K562 (cell line): Measurements from ENCODE around the gene COA7. TPM values are rescaled to one million over a fixed set of nuclear protein-coding genes. Genes with fewer than 3 reads are reported as not detected.
A peak's percentile ranks its signal among the peaks of the same experiment; 100 is the strongest.

Source experiments
- BRD4 ChIP-seq: fragments of 200-600 bp; sonication (generic); IDR thresholded peaks from 2 replicates; pipeline ENCODE4 v1.6.1; 2017; ENCODE audit warnings: inconsistent platforms
- CXXC5 ChIP-seq: fragments of 250-450 bp; sonication (Bioruptor Pico); IDR thresholded peaks from 2 replicates; pipeline ENCODE4 v1.8.0; 2022; ENCODE audit warnings: inconsistent platforms, mild to moderate bottlenecking, moderate library complexity
- HMGN3 ChIP-seq: IDR thresholded peaks from 2 replicates; pipeline ENCODE4 v1.6.1; 2011; ENCODE audit warnings: borderline replicate concordance, low read depth, mild to moderate bottlenecking, mixed read lengths, low read length; ENCODE audit not compliant: insufficient read length; ENCODE audit errors: extremely low read depth
- KDM4B ChIP-seq, 2 experiments: fragments of 450-650 bp in 1 of 2; sonication (generic) in 1 of 2; IDR thresholded peaks; 2 replicates each; pipeline ENCODE4 v1.6.1; 2016 to 2017; ENCODE audit warnings: borderline replicate concordance in 2 of 2, antibody characterized with exemption in 1 of 2, low read depth in 1 of 2, mild to moderate bottlenecking in 1 of 2
- MTA2 ChIP-seq: fragments of 450-650 bp; IDR thresholded peaks from 2 replicates; pipeline ENCODE4 v1.6.1; 2016; ENCODE audit warnings: low read depth
- MTA3 ChIP-seq: fragments of 450-650 bp; formaldehyde crosslinking; IDR thresholded peaks from 2 replicates; pipeline ENCODE4 v1.6.1; 2017; ENCODE audit warnings: mild to moderate bottlenecking, borderline replicate concordance
- NEUROD1 ChIP-seq: fragments of 150-350 bp; IDR thresholded peaks from 2 replicates; pipeline ENCODE4 v1.6.1; 2014; ENCODE audit warnings: borderline replicate concordance, low read length, low read depth; ENCODE audit not compliant: partially characterized antibody
- NONO ChIP-seq, 2 experiments: fragments of 200-400 bp in 1 of 2; fragments of 450-650 bp in 1 of 2; formaldehyde crosslinking in 1 of 2; IDR thresholded peaks; 2 replicates each; pipeline ENCODE4 v1.6.1; 2017; ENCODE audit warnings: low read depth in 2 of 2, mild to moderate bottlenecking in 2 of 2, moderate library complexity in 2 of 2, low read length in 1 of 2
- POLR2AphosphoS2 ChIP-seq: IDR thresholded peaks from 2 replicates; pipeline ENCODE4 v1.6.1; 2012; ENCODE audit warnings: low read length, improper control_type of control experiment
- RBM34 ChIP-seq: fragments of 200-400 bp; formaldehyde crosslinking; IDR thresholded peaks from 2 replicates; pipeline ENCODE4 v1.6.1; 2018; ENCODE audit warnings: low read length, borderline replicate concordance; ENCODE audit not compliant: insufficient read depth
- TGIF2 ChIP-seq: sonication (generic); formaldehyde crosslinking; IDR thresholded peaks from 2 replicates; pipeline ENCODE4 v1.8.1; 2022; ENCODE audit warnings: mild to moderate bottlenecking, missing genetic modification reagents, moderate library complexity
- ZNF3 ChIP-seq: fragments of 250-450 bp; sonication (Bioruptor Pico); IDR thresholded peaks from 2 replicates; pipeline ENCODE4 v1.5.0; 2021; ENCODE audit warnings: mild to moderate bottlenecking, moderate library complexity
- ZNF41 ChIP-seq: fragments of 250-450 bp; sonication (Bioruptor Pico); conservative IDR thresholded peaks from 2 replicates; pipeline ENCODE4 v1.4.0; 2020; ENCODE audit warnings: mild to moderate bottlenecking
- ZNF436 ChIP-seq: fragments of 250-450, 450-650 bp; sonication (Bioruptor Pico); formaldehyde crosslinking; IDR thresholded peaks from 2 replicates; pipeline ENCODE4 v1.7.0; 2020; ENCODE audit warnings: mild to moderate bottlenecking
- ZNF444 ChIP-seq: fragments of 250-450 bp; sonication (Bioruptor Pico); IDR thresholded peaks from 2 replicates; pipeline ENCODE4 v1.4.0; 2020; ENCODE audit warnings: mild to moderate bottlenecking, moderate library complexity
- ZNF551 ChIP-seq: fragments of 250-450 bp; sonication (Bioruptor Pico); IDR thresholded peaks from 2 replicates; pipeline ENCODE4 v1.5.0; 2021; ENCODE audit warnings: mild to moderate bottlenecking, moderate library complexity
- polyA plus RNA-seq, 8 experiments: library from polyadenylated mRNA; depleted of rRNA in 4 of 8; stranded (reverse) in 5 of 8; unstranded in 3 of 8; fragments of >200 nt; fragmentation: Nextera tagmentation in 2 of 8; fragmentation: Illumina TruSeq in 1 of 8; extraction: Ambion mirVana in 2 of 8; extraction: Trizol in 1 of 8; gene quantifications; 2 replicates each; pipeline versions ENCODE4 v1.2.1 to v1.2.3, GENCODE V29; 2011 to 2014; ENCODE audit warnings: inconsistent platforms in 1 of 8, missing spikeins in 1 of 8
- total RNA-seq, 7 experiments: library from RNA; depleted of rRNA in 6 of 7; stranded (reverse); fragments of >200 nt in 6 of 7; fragmentation: Illumina TruSeq in 2 of 7; extraction: Trizol in 2 of 7; gene quantifications; 2 replicates each; pipeline versions ENCODE4 v1.2.1 to v1.2.3, GENCODE V29; 2011 to 2021; ENCODE audit warnings: low replicate concordance in 1 of 7
- TF ChIP-seq, protein P1 (sequence below): fragments of 250-450 bp; sonication (Bioruptor Pico); IDR thresholded peaks from 2 replicates; pipeline ENCODE4 v1.9.0; 2021; ENCODE audit warnings: mild to moderate bottlenecking
- TF ChIP-seq, protein P2 (sequence below): fragments of 450-650 bp; IDR thresholded peaks from 2 replicates; pipeline ENCODE4 v1.6.1; 2017; ENCODE audit warnings: antibody characterized with exemption, mild to moderate bottlenecking
- TF ChIP-seq, protein P3 (sequence below): fragments of 250-450 bp; sonication (Bioruptor Pico); IDR thresholded peaks from 2 replicates; pipeline ENCODE4 v1.4.0; 2020; ENCODE audit warnings: mild to moderate bottlenecking, moderate library complexity, borderline replicate concordance

COA7 gene
- total and polyA plus RNA-seq, 9 of the 15 experiments (the other 6 are each of a cell fraction or from before 2014, with no cell fraction given): 19.4 to 82.8 (median 51.0) TPM

DNA sequence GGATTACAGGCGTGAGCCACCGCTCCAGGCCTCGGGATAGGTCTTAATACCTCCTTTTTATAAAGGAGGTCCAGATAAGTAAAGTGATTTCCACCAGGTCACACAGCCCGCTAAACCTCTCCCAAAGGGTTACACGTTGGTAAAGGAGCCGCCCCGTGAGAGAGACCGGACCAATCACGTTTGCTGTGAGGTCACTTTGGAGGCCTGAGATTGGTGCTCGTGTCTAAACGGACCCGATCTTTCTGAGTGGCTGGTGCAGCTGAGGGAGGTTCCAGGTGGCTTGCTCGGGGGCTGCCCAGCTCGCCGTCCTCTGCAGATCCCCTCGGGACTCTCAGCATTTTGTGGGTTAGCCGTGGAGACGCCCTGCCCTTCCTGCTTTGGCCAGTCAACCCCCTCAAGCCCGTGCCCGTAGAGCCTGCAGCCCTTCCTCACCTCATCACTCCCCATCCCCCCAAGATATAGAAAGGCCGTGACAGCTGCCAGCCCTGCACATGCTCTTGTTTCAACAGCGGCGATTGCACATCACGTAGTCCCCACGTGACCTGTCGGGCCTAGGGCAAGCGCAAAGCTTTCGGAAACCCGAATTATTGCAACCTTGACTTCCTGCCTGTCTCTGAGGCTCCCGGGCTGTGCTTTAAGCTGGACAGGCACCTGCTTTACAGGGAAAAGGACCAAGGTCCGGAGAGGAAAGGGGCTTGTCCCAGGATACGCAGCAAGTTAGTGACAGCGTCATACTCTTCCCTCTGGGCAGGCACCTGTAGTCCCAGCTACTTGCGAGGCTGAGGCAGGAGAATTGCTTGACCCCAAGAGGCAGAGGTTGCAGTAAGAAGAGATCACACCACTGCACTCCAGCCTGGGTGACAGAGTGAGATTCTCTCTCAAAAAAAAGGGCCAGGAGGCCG is 5.0 kb upstream of the COA7 start (continued):
- no peak for TF ChIP-seq ZNF436 (CRISPR knock-in tag)
- no peak for TF ChIP-seq BRD4
- TF ChIP-seq MTA2: no peak
- TF ChIP-seq, protein P1, sequence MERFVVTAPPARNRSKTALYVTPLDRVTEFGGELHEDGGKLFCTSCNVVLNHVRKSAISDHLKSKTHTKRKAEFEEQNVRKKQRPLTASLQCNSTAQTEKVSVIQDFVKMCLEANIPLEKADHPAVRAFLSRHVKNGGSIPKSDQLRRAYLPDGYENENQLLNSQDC (CRISPR knock-in tag): no peak
- TF ChIP-seq ZNF41 (CRISPR knock-in tag): no peak
- no peak for TF ChIP-seq RBM34
- no peak for TF ChIP-seq HMGN3
- TF ChIP-seq MTA3: peak; percentile 80; the same call in 1 of the 2 replicates
- peak; percentile 66 for TF ChIP-seq NEUROD1
- TF ChIP-seq POLR2AphosphoS2: no peak
- no peak for TF ChIP-seq ZNF3 (CRISPR knock-in tag)
- TF ChIP-seq, protein P2, sequence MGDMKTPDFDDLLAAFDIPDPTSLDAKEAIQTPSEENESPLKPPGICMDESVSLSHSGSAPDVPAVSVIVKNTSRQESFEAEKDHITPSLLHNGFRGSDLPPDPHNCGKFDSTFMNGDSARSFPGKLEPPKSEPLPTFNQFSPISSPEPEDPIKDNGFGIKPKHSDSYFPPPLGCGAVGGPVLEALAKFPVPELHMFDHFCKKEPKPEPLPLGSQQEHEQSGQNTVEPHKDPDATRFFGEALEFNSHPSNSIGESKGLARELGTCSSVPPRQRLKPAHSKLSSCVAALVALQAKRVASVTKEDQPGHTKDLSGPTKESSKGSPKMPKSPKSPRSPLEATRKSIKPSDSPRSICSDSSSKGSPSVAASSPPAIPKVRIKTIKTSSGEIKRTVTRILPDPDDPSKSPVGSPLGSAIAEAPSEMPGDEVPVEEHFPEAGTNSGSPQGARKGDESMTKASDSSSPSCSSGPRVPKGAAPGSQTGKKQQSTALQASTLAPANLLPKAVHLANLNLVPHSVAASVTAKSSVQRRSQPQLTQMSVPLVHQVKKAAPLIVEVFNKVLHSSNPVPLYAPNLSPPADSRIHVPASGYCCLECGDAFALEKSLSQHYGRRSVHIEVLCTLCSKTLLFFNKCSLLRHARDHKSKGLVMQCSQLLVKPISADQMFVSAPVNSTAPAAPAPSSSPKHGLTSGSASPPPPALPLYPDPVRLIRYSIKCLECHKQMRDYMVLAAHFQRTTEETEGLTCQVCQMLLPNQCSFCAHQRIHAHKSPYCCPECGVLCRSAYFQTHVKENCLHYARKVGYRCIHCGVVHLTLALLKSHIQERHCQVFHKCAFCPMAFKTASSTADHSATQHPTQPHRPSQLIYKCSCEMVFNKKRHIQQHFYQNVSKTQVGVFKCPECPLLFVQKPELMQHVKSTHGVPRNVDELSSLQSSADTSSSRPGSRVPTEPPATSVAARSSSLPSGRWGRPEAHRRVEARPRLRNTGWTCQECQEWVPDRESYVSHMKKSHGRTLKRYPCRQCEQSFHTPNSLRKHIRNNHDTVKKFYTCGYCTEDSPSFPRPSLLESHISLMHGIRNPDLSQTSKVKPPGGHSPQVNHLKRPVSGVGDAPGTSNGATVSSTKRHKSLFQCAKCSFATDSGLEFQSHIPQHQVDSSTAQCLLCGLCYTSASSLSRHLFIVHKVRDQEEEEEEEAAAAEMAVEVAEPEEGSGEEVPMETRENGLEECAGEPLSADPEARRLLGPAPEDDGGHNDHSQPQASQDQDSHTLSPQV: peak; percentile 93
- TF ChIP-seq NONO (IDR thresholded peaks at IDR 0.05; ENCODE audit: low read depth in 2 of 2, low read length in 1 of 2): peak in 1 of 2 experiments; percentile 49; a peak in 1 of 4 replicates
- peak in 1 of 2 experiments; percentile 16; a peak in 1 of 4 replicates for TF ChIP-seq KDM4B (IDR thresholded peaks at IDR 0.05; ENCODE audit: borderline replicate concordance in 2 of 2, low read depth in 1 of 2)
- no peak for TF ChIP-seq ZNF444 (CRISPR knock-in tag)
- TF ChIP-seq TGIF2: 0 out of 2 replicates have a peak, but pooled peaks have one; percentile 56
- TF ChIP-seq CXXC5 (CRISPR knock-in tag): peak; percentile 95
- TF ChIP-seq ZNF551: no peak
- TF ChIP-seq, protein P3, sequence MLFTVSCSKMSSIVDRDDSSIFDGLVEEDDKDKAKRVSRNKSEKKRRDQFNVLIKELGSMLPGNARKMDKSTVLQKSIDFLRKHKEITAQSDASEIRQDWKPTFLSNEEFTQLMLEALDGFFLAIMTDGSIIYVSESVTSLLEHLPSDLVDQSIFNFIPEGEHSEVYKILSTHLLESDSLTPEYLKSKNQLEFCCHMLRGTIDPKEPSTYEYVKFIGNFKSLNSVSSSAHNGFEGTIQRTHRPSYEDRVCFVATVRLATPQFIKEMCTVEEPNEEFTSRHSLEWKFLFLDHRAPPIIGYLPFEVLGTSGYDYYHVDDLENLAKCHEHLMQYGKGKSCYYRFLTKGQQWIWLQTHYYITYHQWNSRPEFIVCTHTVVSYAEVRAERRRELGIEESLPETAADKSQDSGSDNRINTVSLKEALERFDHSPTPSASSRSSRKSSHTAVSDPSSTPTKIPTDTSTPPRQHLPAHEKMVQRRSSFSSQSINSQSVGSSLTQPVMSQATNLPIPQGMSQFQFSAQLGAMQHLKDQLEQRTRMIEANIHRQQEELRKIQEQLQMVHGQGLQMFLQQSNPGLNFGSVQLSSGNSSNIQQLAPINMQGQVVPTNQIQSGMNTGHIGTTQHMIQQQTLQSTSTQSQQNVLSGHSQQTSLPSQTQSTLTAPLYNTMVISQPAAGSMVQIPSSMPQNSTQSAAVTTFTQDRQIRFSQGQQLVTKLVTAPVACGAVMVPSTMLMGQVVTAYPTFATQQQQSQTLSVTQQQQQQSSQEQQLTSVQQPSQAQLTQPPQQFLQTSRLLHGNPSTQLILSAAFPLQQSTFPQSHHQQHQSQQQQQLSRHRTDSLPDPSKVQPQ: no peak
